GM18861 (cell line): ENCODE results near the gene GOLM1.
"Not testable (repeated sequence)": the region's sequence is repeated elsewhere in the genome, so short reads cannot be mapped to it uniquely, and the experiment has no call there.

ENCODE experiments used
- ATAC-seq: cut with Tn5 transposase; IDR thresholded peaks from one replicate; pipeline ENCODE4 v1.9.1; 2021; ENCODE audit not compliant: unreplicated experiment

The GOLM1 gene, protein sequence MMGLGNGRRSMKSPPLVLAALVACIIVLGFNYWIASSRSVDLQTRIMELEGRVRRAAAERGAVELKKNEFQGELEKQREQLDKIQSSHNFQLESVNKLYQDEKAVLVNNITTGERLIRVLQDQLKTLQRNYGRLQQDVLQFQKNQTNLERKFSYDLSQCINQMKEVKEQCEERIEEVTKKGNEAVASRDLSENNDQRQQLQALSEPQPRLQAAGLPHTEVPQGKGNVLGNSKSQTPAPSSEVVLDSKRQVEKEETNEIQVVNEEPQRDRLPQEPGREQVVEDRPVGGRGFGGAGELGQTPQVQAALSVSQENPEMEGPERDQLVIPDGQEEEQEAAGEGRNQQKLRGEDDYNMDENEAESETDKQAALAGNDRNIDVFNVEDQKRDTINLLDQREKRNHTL

DNA sequence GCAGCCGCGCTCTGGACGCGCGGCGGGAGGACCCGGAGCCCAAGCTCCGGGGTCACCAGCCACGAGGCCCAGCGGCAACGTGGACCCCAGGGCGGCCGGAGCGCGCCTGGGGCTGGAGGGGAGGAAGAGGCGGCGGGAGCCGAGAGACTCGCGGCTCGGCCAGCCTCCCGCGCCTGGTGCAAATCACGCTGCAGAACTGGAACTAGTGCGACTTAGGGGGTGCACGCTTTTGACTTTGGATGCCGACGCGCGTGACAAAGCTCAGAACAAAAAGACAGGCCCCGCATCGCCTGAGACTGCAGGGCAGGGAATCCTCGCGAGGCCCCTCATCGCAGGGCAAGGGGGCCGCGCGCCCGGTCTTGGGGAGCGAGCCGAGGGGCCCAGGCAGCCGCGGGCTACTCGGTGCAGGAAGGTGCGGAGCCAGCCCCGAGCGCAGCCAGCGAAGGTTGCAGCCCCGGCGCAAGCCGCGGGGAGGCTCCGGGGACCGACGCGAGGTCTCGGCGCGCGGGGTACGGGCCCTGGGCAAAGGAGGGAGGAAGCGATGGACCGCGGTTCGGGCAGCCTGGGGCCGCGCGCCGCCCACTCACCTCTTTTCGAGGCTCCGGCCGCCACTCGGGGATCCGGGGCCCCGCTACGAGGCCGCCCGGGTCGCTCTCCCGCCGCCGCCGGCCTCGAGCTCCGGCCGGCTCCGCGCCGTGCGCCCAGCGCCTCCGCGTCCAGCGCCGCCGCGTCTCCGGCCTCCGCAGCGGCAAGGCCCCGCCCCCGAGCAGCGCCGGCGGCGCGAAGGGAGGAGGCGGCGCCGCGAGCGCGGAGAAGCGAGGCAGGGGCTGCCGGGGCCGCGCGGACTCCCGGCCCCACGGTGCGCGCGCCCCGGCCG lies at the start of gene GOLM1:
Gene GOLM1, minus strand, starts transcription at position 735 of the 877 bp plus-strand sequence. CDS start 20,238 bp downstream, outside the sequence.
- ATAC-seq = peak; percentile 61

DNA sequence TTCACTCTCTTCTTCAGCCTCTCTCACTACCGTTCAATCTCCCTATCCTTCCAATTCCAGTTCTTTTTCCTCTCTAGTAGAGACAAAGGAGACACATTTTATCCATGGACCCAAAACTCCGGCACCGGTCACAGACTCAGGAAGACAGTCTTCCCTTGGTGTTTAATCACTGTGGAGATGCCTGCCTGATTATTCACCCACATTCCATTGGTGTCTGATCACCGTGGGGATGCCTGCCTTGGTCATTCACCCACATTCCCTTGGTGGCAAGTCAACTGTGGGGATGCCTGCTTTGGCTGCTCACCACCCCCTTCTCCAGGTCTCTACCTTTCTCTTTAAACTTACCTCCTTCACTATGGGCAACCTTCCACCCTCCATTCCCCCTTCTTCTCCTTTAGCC lies 47.3 kb upstream of the GOLM1 start:
- not testable (repeated sequence) for ATAC-seq

- not testable (repeated sequence) for ATAC-seq
Observed at GRCh38 chr9:86145960-86146359, 46.6 kb upstream of the GOLM1 start.

GRCh38 chr9:86142973-86143372 lies 43.6 kb upstream of the GOLM1 start:
- no peak for ATAC-seq

DNA sequence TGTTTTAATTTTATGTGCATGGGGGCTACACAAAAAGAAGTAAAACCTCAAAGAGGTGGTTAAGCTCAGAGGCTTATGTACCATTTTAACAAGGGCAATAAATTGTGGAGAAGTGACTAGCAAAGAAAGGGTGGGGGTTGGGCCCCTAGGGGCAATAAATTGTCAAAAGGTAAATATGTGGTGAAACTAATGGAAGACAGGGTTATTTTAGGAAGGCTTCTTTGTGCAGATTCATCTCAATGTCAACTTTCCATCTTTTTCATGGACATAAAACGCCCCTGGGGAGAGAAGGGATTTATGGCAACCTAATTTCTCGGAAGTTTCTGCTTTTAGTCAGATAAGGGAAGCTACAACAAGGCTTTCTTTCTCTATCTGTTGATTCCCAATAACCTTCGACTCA lies 42.5 kb upstream of the GOLM1 start:
- ATAC-seq = no peak

DNA sequence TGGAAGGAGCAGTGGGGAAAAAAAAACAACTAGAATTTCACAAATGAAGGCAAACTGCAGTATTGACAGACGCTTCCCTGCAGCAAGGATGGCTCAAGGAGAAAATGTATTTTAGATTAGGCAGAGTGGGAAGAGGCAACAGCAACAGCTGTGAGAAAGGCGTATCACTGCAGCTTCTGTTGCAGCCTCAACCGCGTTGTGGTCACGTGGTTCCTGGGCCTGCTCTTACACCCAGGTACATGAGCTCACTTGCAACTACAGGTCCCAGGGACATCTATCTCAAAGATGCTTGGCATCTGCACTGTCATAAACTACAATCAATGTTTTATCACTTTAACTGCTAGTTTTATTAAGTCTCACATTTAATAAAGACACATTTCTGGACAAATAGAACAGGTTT lies 36.0 kb upstream of the GOLM1 start:
- ATAC-seq = no peak

DNA sequence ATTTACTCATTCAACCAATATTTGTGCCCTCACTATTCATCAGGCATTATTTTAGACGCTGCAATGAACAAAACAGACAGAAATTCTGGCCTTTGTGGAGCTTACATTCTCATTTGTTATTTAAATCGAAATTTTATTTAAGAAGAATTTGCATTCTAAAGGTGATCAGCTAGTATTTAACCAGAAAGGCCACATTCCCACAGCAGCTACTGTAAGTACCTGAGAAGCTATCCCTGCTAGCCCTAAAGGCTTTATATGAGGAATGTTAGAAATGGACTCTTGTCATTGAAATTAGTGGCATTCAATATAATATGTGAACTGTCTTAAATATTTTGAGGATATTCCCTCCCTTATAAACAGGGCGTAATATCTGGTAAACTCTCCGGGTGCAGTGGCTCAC lies 35.0 kb upstream of the GOLM1 start:
- ATAC-seq = no peak

DNA sequence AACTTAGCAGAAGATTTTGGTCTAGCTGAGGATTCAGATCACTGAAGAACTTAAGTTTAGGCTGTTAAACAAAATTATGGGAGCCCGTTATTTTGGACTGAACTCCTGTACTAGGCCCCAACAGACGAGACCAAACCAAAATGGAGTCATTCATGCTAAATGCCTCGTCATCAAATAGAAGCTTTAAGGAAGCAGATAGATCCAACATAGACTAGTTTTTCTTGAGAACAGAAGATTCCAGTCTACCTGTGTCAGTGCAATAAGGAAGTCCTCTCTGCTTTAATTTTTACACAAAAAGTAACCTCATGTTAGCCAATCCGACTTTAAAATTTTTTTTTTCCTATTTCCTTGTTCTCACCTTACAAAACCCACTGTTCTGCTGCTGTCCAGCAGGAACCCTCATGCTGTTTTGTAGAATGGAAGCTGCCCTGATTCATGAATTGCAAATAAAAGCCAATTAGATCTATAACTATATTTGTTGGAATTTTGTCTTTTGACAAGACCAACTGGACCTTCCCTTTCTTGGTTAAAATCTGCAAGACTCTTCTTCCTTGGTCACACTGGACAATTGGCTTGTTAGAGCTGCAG lies 29.0 kb upstream of the GOLM1 start:
- no peak for ATAC-seq

GRCh38 chr9:86126998-86127972 lies 27.9 kb upstream of the GOLM1 start:
- no peak for ATAC-seq

GRCh38 chr9:86122311-86122710 lies 23.0 kb upstream of the GOLM1 start:
- ATAC-seq = no peak

- no peak for ATAC-seq
Observed at GRCh38 chr9:86119457-86119856, 20.1 kb upstream of the GOLM1 start.

GRCh38 chr9:86116425-86116824 lies 17.1 kb upstream of the GOLM1 start:
- ATAC-seq = no peak

DNA sequence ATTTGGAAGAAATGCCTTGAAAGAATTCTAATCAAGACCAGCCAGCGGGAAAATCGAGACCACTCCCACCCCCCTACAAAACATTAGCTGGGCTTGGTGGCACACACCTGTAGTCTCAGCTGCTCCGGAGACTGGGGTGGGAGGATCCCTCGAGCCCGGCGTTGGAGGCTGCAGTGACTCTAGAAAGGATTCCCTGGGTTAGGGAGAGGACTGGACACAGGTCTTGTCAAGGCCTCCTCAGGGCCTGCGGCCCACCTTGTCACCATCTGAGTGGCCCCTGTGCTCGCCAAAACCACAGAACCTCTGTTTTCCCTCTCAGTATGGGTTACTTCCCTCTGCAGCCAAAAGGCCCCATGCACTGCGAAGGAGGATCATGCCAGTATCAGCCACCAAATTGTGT lies 16.5 kb upstream of the GOLM1 start:
- ATAC-seq = no peak

- no peak for ATAC-seq
Observed at GRCh38 chr9:86112057-86112456, 12.7 kb upstream of the GOLM1 start.

GRCh38 chr9:86102626-86103025 lies 3.3 kb upstream of the GOLM1 start:
- ATAC-seq = no peak

GRCh38 chr9:86099701-86100364 lies 475 bp upstream of the GOLM1 start:
- no peak for ATAC-seq

DNA sequence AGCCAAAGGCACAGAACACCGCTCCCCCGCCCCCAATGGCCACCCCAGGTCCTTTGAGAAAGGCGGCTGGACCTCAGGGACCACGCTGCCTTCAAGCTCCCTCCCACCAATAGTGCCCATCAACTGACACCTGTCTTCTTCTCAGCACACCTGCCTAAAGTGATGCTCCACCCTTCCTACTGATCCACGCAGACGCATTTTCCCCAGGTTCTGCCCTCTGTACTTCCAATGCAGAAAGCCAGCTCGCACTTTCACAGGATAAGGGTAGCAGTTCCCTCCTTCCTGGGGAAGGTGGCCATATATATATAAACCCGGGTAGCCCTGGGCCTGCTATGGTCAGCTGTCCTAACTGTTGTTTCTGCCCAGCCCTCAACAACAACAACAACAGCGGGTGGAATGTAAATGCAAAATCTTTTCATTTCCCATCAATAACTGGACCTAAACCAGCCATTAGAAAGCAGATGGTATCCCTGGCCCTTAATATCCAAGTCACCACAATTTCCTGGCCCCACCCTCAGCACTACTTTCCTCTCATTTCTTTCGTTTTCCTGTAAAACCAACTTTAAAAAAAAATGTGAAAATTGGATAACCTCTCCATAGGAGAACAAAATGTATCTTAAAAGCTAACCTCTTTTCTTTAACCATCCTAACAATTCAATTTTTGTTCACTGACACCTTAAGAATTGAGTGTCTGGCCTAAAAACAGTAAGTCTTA lies 1.7 kb downstream of the GOLM1 start:
- no peak for ATAC-seq

DNA sequence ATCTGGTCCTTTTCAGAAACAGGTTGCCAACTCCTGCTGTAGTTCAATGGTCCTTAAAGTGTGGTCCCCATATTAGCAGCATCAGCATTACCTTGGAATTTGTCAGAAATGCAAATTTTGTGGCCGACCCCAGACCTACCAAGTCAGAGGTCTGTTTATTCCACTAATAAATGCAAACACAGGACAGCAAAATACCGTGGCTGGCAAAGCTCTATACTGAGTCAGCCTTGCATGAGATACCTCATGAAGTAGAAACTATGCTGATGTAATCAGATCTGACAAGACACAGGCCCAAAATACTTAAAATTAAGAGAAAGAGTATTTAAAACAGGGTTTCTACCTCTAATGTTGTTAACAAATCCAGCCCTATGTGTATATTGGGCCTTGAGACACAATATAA lies 3.0 kb downstream of the GOLM1 start:
- ATAC-seq = no peak

DNA sequence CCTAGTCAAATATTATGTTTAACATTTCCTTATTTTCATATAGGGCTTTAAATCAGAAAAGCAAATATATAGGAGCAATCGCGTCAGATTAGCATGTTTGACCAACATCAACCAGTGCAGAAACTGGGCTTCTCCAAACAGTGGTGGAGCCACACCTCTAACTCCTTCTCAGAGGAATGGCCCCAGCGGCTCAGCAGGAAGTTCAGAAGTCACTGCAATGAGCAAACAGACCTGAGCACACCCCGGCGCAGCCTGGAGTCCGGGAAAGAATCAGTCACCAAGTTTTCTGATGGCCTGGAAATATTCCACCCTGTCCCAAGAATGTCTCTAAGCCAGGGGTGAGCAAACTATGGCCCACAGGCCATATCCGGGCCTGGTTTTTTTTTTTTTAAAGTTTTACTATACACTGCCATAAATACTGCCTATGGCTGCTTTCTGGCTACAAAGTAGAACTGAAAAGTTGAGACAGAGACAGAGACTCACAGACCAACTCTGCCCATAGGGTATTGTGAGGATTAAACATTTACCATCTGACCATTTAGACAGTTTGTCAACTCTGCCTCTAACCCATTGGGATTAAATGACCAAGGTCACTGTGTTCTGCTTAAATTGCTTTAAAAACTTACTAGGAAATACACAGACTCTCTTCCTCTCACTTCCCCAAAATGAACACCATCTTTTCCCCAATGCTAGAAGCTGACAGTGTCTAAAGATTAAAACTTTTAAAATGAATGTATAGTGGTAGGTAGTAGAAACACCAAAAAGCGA lies 5.4 kb downstream of the GOLM1 start:
- ATAC-seq = peak; percentile 87
